IPS DF 6.9 (cell line): ENCODE measurements around the gene HSD11B1.

Experiments
- DNase-seq: peaks from one replicate; pipeline ENCODE4 v3.0.0-alpha.2; 2013; ENCODE audit warnings: low read depth, low spot score
- H3K27ac ChIP-seq: one replicate; pipeline ENCODE4 v1.5.1; 2013; ENCODE audit warnings: low read length, control low read depth
- H3K27me3 ChIP-seq: 2 replicates; pipeline ENCODE4 v1.6.1; 2013; ENCODE audit warnings: mild to moderate bottlenecking, low read length; ENCODE audit not compliant: control insufficient read depth, insufficient read depth
- H3K36me3 ChIP-seq: 2 replicates; pipeline ENCODE4 v1.6.1; 2013; ENCODE audit warnings: low read length; ENCODE audit not compliant: control insufficient read depth, insufficient read depth
- H3K4me1 ChIP-seq: 2 replicates; pipeline ENCODE4 v1.6.1; 2013; ENCODE audit warnings: low read length; ENCODE audit not compliant: control insufficient read depth, insufficient read depth
- H3K4me3 ChIP-seq: 2 replicates; pipeline ENCODE4 v1.5.1; 2013; ENCODE audit warnings: mild to moderate bottlenecking, low read length
- H3K9me3 ChIP-seq: 2 replicates; pipeline ENCODE4 v1.6.1; 2013; ENCODE audit warnings: low read length, inconsistent platforms; ENCODE audit not compliant: control insufficient read depth, insufficient read depth
- WGBS: extraction: QIAGEN DNeasy Blood & Tissue Kit; methylation state at CpG from one replicate; pipeline ENCODE4 v1.1.7; 2013; ENCODE audit warnings: mixed read lengths, missing lambda C conversion rate; ENCODE audit not compliant: insufficient read length, insufficient coverage; 5-methylcytosine and 5-hydroxymethylcytosine counted together

HSD11B1 gene

GRCh38 chr1:209768354-209768774, 63.7 kb downstream of the HSD11B1 start:
- Histone ChIP-seq H3K27me3 (no peaks in the 10 kb centered on the region), H3K4me3 (no peak overlapping the region), H3K36me3 (no peaks in the 10 kb centered on the region), H3K9me3 (no peaks in the 10 kb centered on the region), H3K4me1 (no peaks in the 10 kb centered on the region; the same call in 1 of the 2 replicates), H3K27ac (no peak overlapping the region)
- DNase-seq, result no peak
- WGBS, result no CpG with 5 or more reads among the region's 9 CpGs

GRCh38 chr1:209769171-209769904, 64.7 kb downstream of the HSD11B1 start:
- Histone ChIP-seq H3K4me3 (no peak overlapping the region), H3K9me3 (no peaks in the 10 kb centered on the region), H3K4me1 (no peaks in the 10 kb centered on the region; the same call in 1 of the 2 replicates), H3K27ac (no peak overlapping the region), H3K36me3 (no peaks in the 10 kb centered on the region), H3K27me3 (no peaks in the 10 kb centered on the region)
- WGBS, result no CpG with 5 or more reads among the region's 13 CpGs
- DNase-seq, result no peak

- no CpG with 5 or more reads among the region's 7 CpGs for WGBS
- DNase-seq, result no peak
- H3K27ac ChIP-seq, result no peak overlapping the region
These were observed 65.3 kb downstream of the HSD11B1 start for GRCh38 chr1:209769971-209770370.

GRCh38 chr1:209770636-209771415, 66.2 kb downstream of the HSD11B1 start:
- Histone ChIP-seq H3K27ac (no peak overlapping the region), H3K36me3 (no peaks in the 10 kb centered on the region), H3K27me3 (no peaks in the 10 kb centered on the region), H3K9me3 (no peaks in the 10 kb centered on the region), H3K4me3 (no peak overlapping the region), H3K4me1 (no peaks in the 10 kb centered on the region; the same call in 1 of the 2 replicates)
- no CpG with 5 or more reads among the region's 17 CpGs for WGBS
- DNase-seq, result no peak

More at GRCh38 chr1:209769971-209770370, 65.3 kb downstream of the HSD11B1 start:
- no peak overlapping the region for H3K4me3 ChIP-seq
- H3K9me3 ChIP-seq, result no peaks in the 10 kb centered on the region
- H3K36me3 ChIP-seq, result no peaks in the 10 kb centered on the region
- H3K27me3 ChIP-seq, result no peaks in the 10 kb centered on the region
- H3K4me1 ChIP-seq, result no peaks in the 10 kb centered on the region; the same call in 1 of the 2 replicates

GRCh38 chr1:209772126-209772525, 67.5 kb downstream of the HSD11B1 start:
- H3K4me3 ChIP-seq, result no peak overlapping the region

GRCh38 chr1:209774592-209774991, 69.9 kb downstream of the HSD11B1 start:
- WGBS, result no CpG with 5 or more reads among the region's 1 CpG
- no peak for DNase-seq
- no peaks in the 10 kb centered on the region; the same call in 1 of the 2 replicates for H3K4me1 ChIP-seq
- no peak overlapping the region for H3K27ac ChIP-seq
- no peaks in the 10 kb centered on the region for H3K9me3 ChIP-seq
- H3K36me3 ChIP-seq, result no peaks in the 10 kb centered on the region
- H3K27me3 ChIP-seq, result no peaks in the 10 kb centered on the region
- no peak overlapping the region for H3K4me3 ChIP-seq

More at GRCh38 chr1:209772126-209772525, 67.5 kb downstream of the HSD11B1 start:
- no peaks in the 10 kb centered on the region for H3K27me3 ChIP-seq
- H3K4me1 ChIP-seq, result no peaks in the 10 kb centered on the region; the same call in 1 of the 2 replicates
- H3K9me3 ChIP-seq, result no peaks in the 10 kb centered on the region
- WGBS, result no CpG with 5 or more reads among the region's 6 CpGs
- no peak overlapping the region for H3K27ac ChIP-seq
- no peak for DNase-seq
- no peaks in the 10 kb centered on the region for H3K36me3 ChIP-seq

- DNase-seq, result no peak
- Histone ChIP-seq H3K4me3 (no peak overlapping the region), H3K27ac (no peak overlapping the region), H3K9me3 (no peaks in the 10 kb centered on the region), H3K27me3 (no peaks in the 10 kb centered on the region), H3K36me3 (no peaks in the 10 kb centered on the region), H3K4me1 (no peaks in the 10 kb centered on the region; the same call in 1 of the 2 replicates)
- no CpG with 5 or more reads among the region's 2 CpGs for WGBS
These were observed 71.0 kb downstream of the HSD11B1 start for GRCh38 chr1:209775678-209776077.

- Histone ChIP-seq H3K27me3 (no peaks in the 10 kb centered on the region), H3K4me3 (no peak overlapping the region), H3K27ac (no peak overlapping the region), H3K36me3 (no peaks in the 10 kb centered on the region), H3K4me1 (no peaks in the 10 kb centered on the region), H3K9me3 (no peaks in the 10 kb centered on the region)
- no peak for DNase-seq
- WGBS, result no CpG with 5 or more reads among the region's 2 CpGs
These were observed 72.9 kb downstream of the HSD11B1 start for GRCh38 chr1:209777587-209777986.

GRCh38 chr1:209778102-209778501, 73.5 kb downstream of the HSD11B1 start:
- WGBS, result no CpG with 5 or more reads among the region's 1 CpG

GRCh38 chr1:209780268-209780667, 75.6 kb downstream of the HSD11B1 start:
- WGBS, result no CpG with 5 or more reads among the region's 4 CpGs
- no peaks in the 10 kb centered on the region for H3K9me3 ChIP-seq

More at GRCh38 chr1:209778102-209778501, 73.5 kb downstream of the HSD11B1 start:
- Histone ChIP-seq H3K4me1 (no peaks in the 10 kb centered on the region), H3K4me3 (no peak overlapping the region), H3K27me3 (no peaks in the 10 kb centered on the region), H3K9me3 (no peaks in the 10 kb centered on the region), H3K36me3 (no peaks in the 10 kb centered on the region), H3K27ac (no peak overlapping the region)
- DNase-seq, result no peak

More at GRCh38 chr1:209780268-209780667, 75.6 kb downstream of the HSD11B1 start:
- Histone ChIP-seq H3K4me3 (no peak overlapping the region), H3K27ac (no peak overlapping the region), H3K36me3 (no peaks in the 10 kb centered on the region), H3K27me3 (no peaks in the 10 kb centered on the region), H3K4me1 (peaks cover 1% of the 10 kb centered on the region; the same call in 1 of the 2 replicates)
- DNase-seq, result no peak
